HK-2 (cell line): ENCODE results near the gene MAN2A2.

Experiments used
- DNase-seq: peaks from one replicate; pipeline ENCODE4 v3.0.0-alpha.2; 2018; ENCODE audit not compliant: unreplicated experiment

The MAN2A2 gene

GRCh38 chr15:90960298-90961091 lies 57.4 kb downstream of the MAN2A2 start:
- DNase-seq: no peak

DNA sequence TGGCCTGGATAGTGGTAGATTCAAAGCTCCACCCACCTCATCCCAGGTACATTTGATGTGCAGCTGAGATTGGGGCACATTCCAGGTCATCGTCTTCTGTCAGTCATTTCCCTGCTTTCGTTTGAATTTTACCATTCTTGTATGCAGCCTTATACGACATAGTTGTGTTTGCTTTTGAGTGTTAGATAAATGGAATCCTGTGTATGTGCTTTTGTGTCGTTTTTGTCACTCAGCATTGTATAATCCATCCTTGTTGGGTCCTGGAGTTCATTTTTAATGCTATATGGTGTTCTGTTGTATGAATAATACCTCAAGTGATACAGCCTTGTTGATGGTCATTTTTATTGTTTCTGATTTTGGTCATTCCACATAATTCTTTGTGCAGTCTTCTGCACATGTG lies 58.9 kb downstream of the MAN2A2 start:
- no peak for DNase-seq

DNA sequence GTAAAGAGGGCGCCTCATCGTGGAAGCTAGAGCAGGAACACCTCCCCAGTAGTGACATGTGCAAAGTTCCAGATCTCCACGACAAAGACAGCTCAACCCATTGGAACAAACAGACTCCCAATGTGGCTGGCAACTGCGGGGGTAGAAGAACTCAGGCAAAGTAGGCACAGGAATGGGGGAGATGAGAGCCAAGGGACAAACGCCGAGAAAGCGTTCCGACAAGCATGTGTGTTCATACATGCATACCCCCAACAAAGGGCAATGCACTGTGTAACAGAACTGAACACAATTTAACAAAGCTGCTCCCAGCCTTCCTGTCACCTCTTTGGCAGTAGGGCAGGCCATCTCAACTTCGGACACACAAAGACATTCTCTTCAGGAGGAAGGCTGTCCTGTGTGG lies 63.2 kb downstream of the MAN2A2 start:
- DNase-seq: no peak

DNA sequence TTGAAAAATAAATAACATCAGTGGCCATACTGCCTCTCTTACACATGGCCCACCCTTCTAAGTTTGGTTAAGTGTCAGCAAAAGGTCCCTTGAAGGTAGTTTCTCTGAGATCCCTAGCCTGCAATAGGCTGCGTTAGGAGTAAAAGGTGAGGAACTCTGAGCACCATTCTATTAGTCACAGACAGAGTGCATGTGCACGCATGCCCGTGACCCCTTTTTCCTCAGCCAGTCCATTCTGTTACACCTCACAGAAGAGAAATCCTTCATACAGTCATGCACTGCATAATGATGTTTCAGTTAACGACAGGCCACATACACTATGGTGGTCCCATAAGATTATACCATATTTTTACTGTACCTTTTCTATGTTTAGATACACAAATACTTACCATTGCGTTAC lies 64.1 kb downstream of the MAN2A2 start:
- no peak for DNase-seq

DNA sequence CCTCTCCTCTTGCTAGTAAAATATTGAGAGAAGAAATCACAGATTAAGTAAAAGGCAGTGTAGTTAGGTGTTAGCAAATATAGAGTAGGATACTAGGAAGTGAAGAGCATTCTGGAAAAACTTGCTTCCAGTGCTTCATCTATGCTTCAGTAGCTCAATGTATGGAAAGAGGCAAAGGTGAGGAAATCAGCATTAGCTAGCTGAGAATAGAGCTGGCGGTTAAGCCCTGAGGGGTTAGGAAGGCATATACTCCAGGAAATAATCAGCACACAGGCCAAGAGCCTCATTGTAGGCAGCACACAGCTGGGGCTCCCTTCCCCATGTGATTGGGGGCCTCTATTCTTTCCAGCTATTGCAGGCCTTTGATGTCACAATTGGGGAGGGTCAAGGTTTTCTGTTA lies 65.3 kb downstream of the MAN2A2 start:
- DNase-seq: no peak

DNA sequence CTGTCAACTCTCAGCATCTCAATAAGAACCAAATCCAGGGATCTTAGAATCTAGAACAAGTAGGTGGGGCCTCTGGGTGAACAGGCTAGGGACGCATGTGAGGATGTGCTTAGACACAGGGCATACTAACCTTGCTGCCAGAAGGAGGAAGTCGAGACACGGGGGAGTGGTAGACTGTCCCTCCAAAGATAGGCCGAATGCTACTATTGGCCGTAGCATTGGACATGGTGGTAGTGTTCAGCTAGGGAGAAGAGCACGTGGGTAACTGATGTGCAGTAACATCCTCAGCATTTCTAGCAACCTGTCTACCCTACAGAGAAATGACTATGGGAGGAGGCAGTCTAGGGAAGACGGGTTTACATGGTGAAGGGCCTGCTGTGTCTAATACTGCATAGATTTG lies 67.2 kb downstream of the MAN2A2 start:
- no peak for DNase-seq

- no peak for DNase-seq
These were observed 69.0 kb downstream of the MAN2A2 start for GRCh38 chr15:90972133-90972532.
